ENCODE measurements around the gene AUTS2. TPM values are rescaled to one million over a fixed set of nuclear protein-coding genes. Genes with fewer than 3 reads are reported as not detected.

AUTS2 gene
- total RNA-seq, 1 experiment from 2014 or later: 256 TPM

DNA sequence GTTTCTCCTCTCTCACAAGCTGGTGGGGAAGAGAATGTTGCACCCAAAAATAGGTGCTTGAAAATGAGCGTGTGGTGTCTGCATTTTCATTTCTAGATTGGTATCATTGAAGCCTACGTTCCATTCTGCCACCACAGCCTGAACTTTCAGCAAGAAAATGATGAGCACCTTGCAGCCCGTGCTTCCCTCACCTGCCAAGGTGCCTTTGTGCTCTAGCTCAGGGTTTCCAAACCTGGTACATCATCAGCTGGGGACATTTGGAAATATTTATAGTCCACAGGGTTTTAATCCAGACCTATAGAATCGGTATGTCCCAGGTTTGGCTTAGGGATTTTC lies 701.2 kb downstream of the AUTS2 start:
- Histone ChIP-seq H3T11ph (ENCODE audit: low read length) (no peak overlapping the region), H4K8ac (replicated peaks; ENCODE audit: insufficient read length, low read depth, low read length) (no peak overlapping the region), H3K27me3 (ENCODE audit: insufficient read depth, low read length) (no peaks in the 10 kb centered on the region; the same call in 1 of the 2 replicates), H3K27ac (ENCODE audit: insufficient read length, low read depth, low read length) (no peak overlapping the region), H3K4me2 (ENCODE audit: insufficient read depth, insufficient read length, low read length) (no peak overlapping the region), H3K23ac (ENCODE audit: insufficient read length, low read depth, low read length) (peak overlapping the region; percentile 53), H3K9me3 (ENCODE audit: control insufficient read depth, low read depth, low read length) (no peaks in the 10 kb centered on the region), H2AFZ (ENCODE audit: low read length) (no peak overlapping the region), H4K91ac (ENCODE audit: insufficient read length, low read depth, low read length) (no peak overlapping the region), H2AK5ac (ENCODE audit: insufficient read length, low read length) (no peak overlapping the region), H4K5ac (ENCODE audit: insufficient read length, low read depth, low read length) (no peak overlapping the region), H3K56ac (ENCODE audit: insufficient read length, low read depth, low read length) (no peak overlapping the region), H3K14ac (ENCODE audit: insufficient read depth, low read length) (no peak overlapping the region), H2BK20ac (ENCODE audit: low read depth, low read length, poor library complexity, severe bottlenecking) (no peak overlapping the region), H3K18ac (ENCODE audit: insufficient read length, low read depth, low read length) (no peak overlapping the region), H3K23me2 (ENCODE audit: insufficient read length, low read depth, low read length, poor library complexity, severe bottlenecking) (no peaks in the 10 kb centered on the region), H2BK12ac (ENCODE audit: insufficient read length, low read depth, low read length) (no peak overlapping the region), H4K20me1 (ENCODE audit: control insufficient read depth, insufficient read depth, insufficient read length) (no peaks in the 10 kb centered on the region), H2BK120ac (ENCODE audit: low read depth, low read length, poor library complexity, severe bottlenecking) (no peak overlapping the region), H3K4me1 (ENCODE audit: insufficient read depth, low read length) (no peaks in the 10 kb centered on the region), H2BK15ac (ENCODE audit: low read depth, low read length) (no peak overlapping the region), H2BK5ac (ENCODE audit: insufficient read length, low read length) (no peak overlapping the region), H3K9ac (ENCODE audit: extremely low read depth, insufficient read length, low read length) (no peak overlapping the region), H3K4ac (ENCODE audit: low read depth, low read length) (no peak overlapping the region), H3K79me1 (ENCODE audit: insufficient read depth, low read depth, low read length, poor library complexity, severe bottlenecking) (no peaks in the 10 kb centered on the region), H3K79me2 (ENCODE audit: insufficient read depth, low read length) (no peaks in the 10 kb centered on the region)
- no peak for DNase-seq
- Mint-ChIP-seq H3K27me3 (ENCODE audit: low read depth) (no peaks in the 10 kb centered on the region; the same call in 1 of the 2 replicates), H3K9me3 (peaks cover 0 to 3% of the 10 kb centered on the region in 2 experiments; a peak in 1 of 5 replicates), H3K27ac (no peak overlapping the region), H3K36me3 (ENCODE audit: insufficient read depth in 1 of 3, low read depth in 3 of 3) (peaks cover 0 to 7% (median 0%) of the 10 kb centered on the region in 3 experiments; a peak in 1 of 7 replicates), H3K4me3 (no peak overlapping the region), H3K4me1 (peaks cover 0 to 2% of the 10 kb centered on the region in 2 experiments; a peak in 1 of 4 replicates)
- no peak for TF ChIP-seq CTCF (conservative IDR thresholded peaks at IDR 0.05)
- no CpG with 5 or more reads among the region's 4 CpGs for WGBS (ENCODE audit: extremely low coverage, insufficient read length, low lambda C conversion rate)

All from H9 (cell line).